GM12878 (cell line): Measurements from ENCODE around the gene SEL1L2. TPM values are rescaled to one million over a fixed set of nuclear protein-coding genes. Genes with fewer than 3 reads are reported as not detected.

Experiments
- ATAC-seq: fragments of 200-7000 bp; cut with Tn5 transposase; 3 replicates; pipeline ENCODE4 v1.9.1; 2020; ENCODE audit warnings: mild to moderate bottlenecking, moderate library complexity
- BruUV-seq: library from RNA; stranded (reverse); fragments of 400-500 nt; replicated peaks from 2 replicates; lab custom pipeline; 2021; lab: Mats Ljungman, UMichigan
- CTCF ChIA-PET: fragments of 300-600 bp; sonication (Branson Sonifier 250); formaldehyde crosslinking; extraction: SDS; loops from one replicate; lab custom pipeline; 2021; ENCODE audit warnings: inconsistent platforms; lab: Yijun Ruan, JAX
- POLR2A ChIA-PET: fragments of 350-600 bp; formaldehyde crosslinking; extraction: SDS; loops from one replicate; lab custom pipeline; 2021; ENCODE audit warnings: inconsistent platforms; lab: Charles Lee
- RAD21 ChIA-PET: fragments of 300-600 bp; sonication (Branson Sonifier 250); formaldehyde crosslinking; loops from one replicate; lab custom pipeline; 2023; ENCODE audit warnings: antibody characterized with exemption; ENCODE audit not compliant: unreplicated experiment; lab: Charles Lee
- SMC1A ChIA-PET: fragments of 300-600 bp; sonication (Branson Sonifier 250); formaldehyde crosslinking; loops from one replicate; lab custom pipeline; 2023; ENCODE audit not compliant: unreplicated experiment, uncharacterized antibody; lab: Charles Lee
- DNase-seq: peaks from one replicate; pipeline ENCODE4 v3.0.0-alpha.2; 2011; ENCODE audit warnings: low read depth, low spot score
- FAIRE-seq: peaks from 3 replicates; lab custom pipeline; 2011; peaks lifted over from hg19 to GRCh38; lab: Jason Lieb, UNC
- H2AFZ ChIP-seq: 2 replicates; pipeline ENCODE4 v1.6.0; 2011; ENCODE audit warnings: low read depth, low read length, control low read depth; ENCODE audit not compliant: control insufficient read depth
- H3K27ac ChIP-seq: 2 replicates; pipeline ENCODE4 v1.5.1; 2011; ENCODE audit warnings: control low read depth; ENCODE audit not compliant: control insufficient read depth, insufficient read depth
- H3K27me3 ChIP-seq, 2 experiments: replicated peaks in 1 of 2; 2 replicates each; pipeline versions ENCODE4 v1.6.0 to v1.6.1; 2011; ENCODE audit warnings: low read length in 1 of 2; ENCODE audit not compliant: control insufficient read depth in 2 of 2, insufficient read depth in 2 of 2
- H3K36me3 ChIP-seq, 2 experiments: 2 replicates each; pipeline ENCODE4 v1.5.1; 2011; ENCODE audit warnings: low read length in 1 of 2; ENCODE audit not compliant: control insufficient read depth in 2 of 2, insufficient read depth in 2 of 2
- H3K4me1 ChIP-seq: 2 replicates; pipeline ENCODE4 v1.6.1; 2011; ENCODE audit warnings: mild to moderate bottlenecking, low read length, moderate library complexity, mixed read lengths; ENCODE audit not compliant: control insufficient read depth, insufficient read depth
- H3K4me2 ChIP-seq: 2 replicates; pipeline ENCODE4 v1.6.0; 2011; ENCODE audit warnings: control low read depth; ENCODE audit not compliant: control insufficient read depth, insufficient read depth
- H3K4me3 ChIP-seq: fragments of 200-600 bp; sonication (generic); 2 replicates; pipeline ENCODE4 v1.5.1; 2016
- H3K79me2 ChIP-seq: 2 replicates; pipeline ENCODE4 v1.6.0; 2011; ENCODE audit warnings: low read length; ENCODE audit not compliant: control insufficient read depth, insufficient read depth
- H3K9ac ChIP-seq: 2 replicates; pipeline ENCODE4 v1.8.0; 2011; ENCODE audit warnings: low read length, control low read depth, mixed read lengths; ENCODE audit not compliant: control insufficient read depth, insufficient read depth
- H3K9me3 ChIP-seq: replicated peaks from 3 replicates; pipeline ENCODE4 v1.5.1; 2011; ENCODE audit warnings: mild to moderate bottlenecking, low read length; ENCODE audit not compliant: control insufficient read depth, insufficient read depth
- H4K20me1 ChIP-seq: 2 replicates; pipeline ENCODE4 v1.6.0; 2011; ENCODE audit not compliant: control insufficient read depth, insufficient read depth
- EZH2 ChIP-seq: IDR thresholded peaks from 2 replicates; pipeline ENCODE4 v1.6.1; 2012; ENCODE audit warnings: low read depth, mild to moderate bottlenecking, control low read depth, inconsistent platforms, low read length, borderline replicate concordance; ENCODE audit not compliant: control insufficient read depth
- HDAC6 ChIP-seq: fragments of 200-600 bp; sonication (generic); IDR thresholded peaks from one replicate; pipeline ENCODE4 v1.8.0; 2017; ENCODE audit warnings: antibody characterized with exemption; ENCODE audit not compliant: unreplicated experiment
- IRF3 ChIP-seq: fragments of 450-650 bp; IDR thresholded peaks from 2 replicates; pipeline ENCODE4 v1.6.1; 2014; ENCODE audit warnings: mild to moderate bottlenecking
- LARP7 ChIP-seq: fragments of 450-650 bp; IDR thresholded peaks from 2 replicates; pipeline ENCODE4 v1.6.1; 2017; ENCODE audit warnings: mild to moderate bottlenecking
- MXI1 ChIP-seq: fragments of 150-350 bp; IDR thresholded peaks from 2 replicates; pipeline ENCODE4 v1.6.1; 2011; ENCODE audit warnings: low read depth, mild to moderate bottlenecking, inconsistent platforms, low read length, improper control_type of control experiment
- NFXL1 ChIP-seq: fragments of 450-650 bp; IDR thresholded peaks from 2 replicates; pipeline ENCODE4 v1.6.1; 2017; ENCODE audit warnings: antibody characterized with exemption, mild to moderate bottlenecking, borderline replicate concordance
- NFYB ChIP-seq: IDR thresholded peaks from 2 replicates; pipeline ENCODE4 v1.6.1; 2011; ENCODE audit warnings: low read depth, mild to moderate bottlenecking, low read length, improper control_type of control experiment, moderate library complexity; ENCODE audit not compliant: insufficient read depth
- POLR2A ChIP-seq: IDR thresholded peaks from 2 replicates; pipeline ENCODE4 v1.6.1; 2011; ENCODE audit warnings: low read depth, mild to moderate bottlenecking, low read length
- POLR2AphosphoS2 ChIP-seq: IDR thresholded peaks from 2 replicates; pipeline ENCODE4 v1.6.1; 2011; ENCODE audit warnings: low read depth, mild to moderate bottlenecking, low read length, improper control_type of control experiment, moderate library complexity
- RB1 ChIP-seq: fragments of 450-650 bp; formaldehyde crosslinking; IDR thresholded peaks from 2 replicates; pipeline ENCODE4 v1.6.1; 2017; ENCODE audit warnings: mild to moderate bottlenecking, borderline replicate concordance
- SIN3A ChIP-seq: IDR thresholded peaks from 2 replicates; pipeline ENCODE4 v1.6.1; 2012; ENCODE audit warnings: low read depth, low read length, improper control_type of control experiment
- SREBF1 ChIP-seq: IDR thresholded peaks from 2 replicates; pipeline ENCODE4 v1.6.1; 2012; ENCODE audit warnings: mild to moderate bottlenecking, low read length
- TCF12 ChIP-seq: IDR thresholded peaks from 2 replicates; pipeline ENCODE4 v1.6.1; 2011; ENCODE audit warnings: low read depth, mild to moderate bottlenecking, low read length
- ZNF384 ChIP-seq: IDR thresholded peaks from 2 replicates; pipeline ENCODE4 v1.6.1; 2012; ENCODE audit warnings: low read depth, mild to moderate bottlenecking, low read length, improper control_type of control experiment, borderline replicate concordance
- ZZZ3 ChIP-seq: IDR thresholded peaks from 2 replicates; pipeline ENCODE4 v1.6.1; 2011; ENCODE audit warnings: low read depth; ENCODE audit not compliant: control insufficient read depth, insufficient read length
- WGBS: methylation state at CpG from one replicate; pipeline ENCODE4 v1.1.6; 2016; ENCODE audit warnings: low lambda C conversion rate; ENCODE audit not compliant: insufficient replicate concordance, insufficient coverage; ENCODE audit errors: missing lambda C conversion rate; 5-methylcytosine and 5-hydroxymethylcytosine counted together
- in situ Hi-C: fragments of 300-500 bp; cut with MboI; formaldehyde crosslinking; loops from 9 replicates; pipeline ENCODE4 v1.14.3; 2018; ENCODE audit warnings: mixed read lengths
- intact Hi-C: fragments of 100-400 bp; cut with micrococcal nuclease; formaldehyde crosslinking; loops from one replicate; pipeline ENCODE4 v1.14.2; 2022; ENCODE audit not compliant: unreplicated experiment
- polyA plus RNA-seq, 11 experiments: library from polyadenylated mRNA; depleted of rRNA in 4 of 11; unstranded in 6 of 11; stranded (reverse) in 5 of 11; fragments of >200 nt; fragmentation: Nextera tagmentation in 4 of 11; fragmentation: Illumina TruSeq in 1 of 11; extraction: Ambion mirVana in 4 of 11; extraction: Trizol in 1 of 11; gene quantifications; 1 replicate in 1 of 11; 2 replicates in 10 of 11; pipeline versions ENCODE4 v1.2.1 to v1.2.3, GENCODE V29; 2011 to 2016; ENCODE audit warnings: inconsistent platforms in 2 of 11, missing spikeins in 2 of 11, low read depth in 1 of 11
- total RNA-seq, 4 experiments: library from RNA; depleted of rRNA in 3 of 4; stranded (reverse); fragments of >200 nt in 3 of 4; fragmentation: Illumina TruSeq in 1 of 4; extraction: Trizol in 1 of 4; gene quantifications; 2 replicates each; pipeline versions ENCODE4 v1.2.1 to v1.2.3, GENCODE V29; 2013 to 2021
- TF ChIP-seq, protein P1 (sequence below): fragments of 450-650 bp; IDR thresholded peaks from 2 replicates; pipeline ENCODE4 v1.6.1; 2016; ENCODE audit warnings: mild to moderate bottlenecking
- TF ChIP-seq, protein P2 (sequence below): IDR thresholded peaks from 2 replicates; pipeline ENCODE4 v1.6.1; 2011; ENCODE audit warnings: borderline replicate concordance, low read depth, mild to moderate bottlenecking, moderate library complexity, low read length; ENCODE audit not compliant: insufficient read depth, poor library complexity, severe bottlenecking
- TF ChIP-seq, protein P3 (sequence below): IDR thresholded peaks from 2 replicates; pipeline ENCODE4 v1.6.1; 2012; ENCODE audit warnings: mild to moderate bottlenecking, low read depth, low read length

SEL1L2 gene
- total and polyA plus RNA-seq, 10 of the 15 experiments (the other 5 are each of a cell fraction or from before 2014, with no cell fraction given), result not detected

DNA sequence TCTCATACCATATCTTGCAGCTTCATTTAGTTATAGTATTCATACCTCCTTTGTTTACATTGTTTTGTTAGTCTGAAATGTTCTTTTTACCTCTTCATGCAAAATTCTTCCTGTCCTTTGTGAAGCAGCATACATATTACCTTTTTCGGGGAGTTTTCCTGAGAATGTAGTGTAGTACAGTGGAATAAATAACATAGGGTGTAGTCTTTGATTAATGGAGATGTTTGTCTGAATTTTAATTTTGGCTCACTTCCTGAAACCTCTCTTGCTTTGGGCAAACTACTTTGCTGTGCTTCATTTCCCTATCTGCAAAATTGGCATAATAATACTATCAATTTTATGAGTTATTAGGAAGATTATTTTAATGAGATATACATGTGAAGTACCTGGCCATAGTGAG, 10.5 kb upstream of the SEL1L2 start:
- intact Hi-C loops, result no loop called here
- no peak overlapping the region for H3K4me3 ChIP-seq
- no peak for TF ChIP-seq POLR2AphosphoS2
- no peak for TF ChIP-seq LARP7
- no peak for TF ChIP-seq TCF12
- no peak for TF ChIP-seq NFXL1
- no peak for TF ChIP-seq EZH2
- TF ChIP-seq POLR2A, result no peak
- no peak for TF ChIP-seq ZZZ3
- TF ChIP-seq, protein P1, sequence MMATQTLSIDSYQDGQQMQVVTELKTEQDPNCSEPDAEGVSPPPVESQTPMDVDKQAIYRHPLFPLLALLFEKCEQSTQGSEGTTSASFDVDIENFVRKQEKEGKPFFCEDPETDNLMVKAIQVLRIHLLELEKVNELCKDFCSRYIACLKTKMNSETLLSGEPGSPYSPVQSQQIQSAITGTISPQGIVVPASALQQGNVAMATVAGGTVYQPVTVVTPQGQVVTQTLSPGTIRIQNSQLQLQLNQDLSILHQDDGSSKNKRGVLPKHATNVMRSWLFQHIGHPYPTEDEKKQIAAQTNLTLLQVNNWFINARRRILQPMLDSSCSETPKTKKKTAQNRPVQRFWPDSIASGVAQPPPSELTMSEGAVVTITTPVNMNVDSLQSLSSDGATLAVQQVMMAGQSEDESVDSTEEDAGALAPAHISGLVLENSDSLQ, result no peak
- no peak for TF ChIP-seq RB1
- no peak for TF ChIP-seq NFYB
- TF ChIP-seq, protein P2, sequence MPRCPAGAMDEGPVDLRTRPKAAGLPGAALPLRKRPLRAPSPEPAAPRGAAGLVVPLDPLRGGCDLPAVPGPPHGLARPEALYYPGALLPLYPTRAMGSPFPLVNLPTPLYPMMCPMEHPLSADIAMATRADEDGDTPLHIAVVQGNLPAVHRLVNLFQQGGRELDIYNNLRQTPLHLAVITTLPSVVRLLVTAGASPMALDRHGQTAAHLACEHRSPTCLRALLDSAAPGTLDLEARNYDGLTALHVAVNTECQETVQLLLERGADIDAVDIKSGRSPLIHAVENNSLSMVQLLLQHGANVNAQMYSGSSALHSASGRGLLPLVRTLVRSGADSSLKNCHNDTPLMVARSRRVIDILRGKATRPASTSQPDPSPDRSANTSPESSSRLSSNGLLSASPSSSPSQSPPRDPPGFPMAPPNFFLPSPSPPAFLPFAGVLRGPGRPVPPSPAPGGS, result no peak
- no peak for TF ChIP-seq ZNF384
- TF ChIP-seq, protein P3, sequence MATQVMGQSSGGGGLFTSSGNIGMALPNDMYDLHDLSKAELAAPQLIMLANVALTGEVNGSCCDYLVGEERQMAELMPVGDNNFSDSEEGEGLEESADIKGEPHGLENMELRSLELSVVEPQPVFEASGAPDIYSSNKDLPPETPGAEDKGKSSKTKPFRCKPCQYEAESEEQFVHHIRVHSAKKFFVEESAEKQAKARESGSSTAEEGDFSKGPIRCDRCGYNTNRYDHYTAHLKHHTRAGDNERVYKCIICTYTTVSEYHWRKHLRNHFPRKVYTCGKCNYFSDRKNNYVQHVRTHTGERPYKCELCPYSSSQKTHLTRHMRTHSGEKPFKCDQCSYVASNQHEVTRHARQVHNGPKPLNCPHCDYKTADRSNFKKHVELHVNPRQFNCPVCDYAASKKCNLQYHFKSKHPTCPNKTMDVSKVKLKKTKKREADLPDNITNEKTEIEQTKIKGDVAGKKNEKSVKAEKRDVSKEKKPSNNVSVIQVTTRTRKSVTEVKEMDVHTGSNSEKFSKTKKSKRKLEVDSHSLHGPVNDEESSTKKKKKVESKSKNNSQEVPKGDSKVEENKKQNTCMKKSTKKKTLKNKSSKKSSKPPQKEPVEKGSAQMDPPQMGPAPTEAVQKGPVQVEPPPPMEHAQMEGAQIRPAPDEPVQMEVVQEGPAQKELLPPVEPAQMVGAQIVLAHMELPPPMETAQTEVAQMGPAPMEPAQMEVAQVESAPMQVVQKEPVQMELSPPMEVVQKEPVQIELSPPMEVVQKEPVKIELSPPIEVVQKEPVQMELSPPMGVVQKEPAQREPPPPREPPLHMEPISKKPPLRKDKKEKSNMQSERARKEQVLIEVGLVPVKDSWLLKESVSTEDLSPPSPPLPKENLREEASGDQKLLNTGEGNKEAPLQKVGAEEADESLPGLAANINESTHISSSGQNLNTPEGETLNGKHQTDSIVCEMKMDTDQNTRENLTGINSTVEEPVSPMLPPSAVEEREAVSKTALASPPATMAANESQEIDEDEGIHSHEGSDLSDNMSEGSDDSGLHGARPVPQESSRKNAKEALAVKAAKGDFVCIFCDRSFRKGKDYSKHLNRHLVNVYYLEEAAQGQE, result no peak
- no peak for TF ChIP-seq IRF3
- no peak for TF ChIP-seq SREBF1
- no peak for TF ChIP-seq SIN3A
- TF ChIP-seq HDAC6, result no peak
- TF ChIP-seq MXI1, result no peak

More for the DNA sequence above, 10.5 kb upstream of the SEL1L2 start:
- Histone ChIP-seq H3K79me2 (no peaks in the 10 kb centered on the region), H3K9ac (no peak overlapping the region), H4K20me1 (no peaks in the 10 kb centered on the region), H3K4me2 (no peak overlapping the region), H3K9me3 (no peaks in the 10 kb centered on the region), H3K27ac (no peak overlapping the region), H3K4me1 (no peaks in the 10 kb centered on the region), H2AFZ (no peak overlapping the region), H3K27me3 (no peaks in the 10 kb centered on the region), H3K36me3 (no peaks in the 10 kb centered on the region)
- ChIA-PET POLR2A (no interaction called here), RAD21 (no interaction called here), CTCF (no interaction called here), SMC1A (no interaction called here)
- no peak for FAIRE-seq
- no peak for ATAC-seq
- no peak for DNase-seq
- WGBS, result 43% methylated on average over 1 of the region's 1 CpG
- in situ Hi-C loops, result no loop called here
- no TSS peak for BruUV-seq
